Measurements from ENCODE around the gene CTAGE1.

GRCh38 chr18:22405142-22405541 is 12.6 kb downstream of the CTAGE1 start:
- TF ChIP-seq GABPA (IDR thresholded peaks at IDR 0.05; ENCODE audit: low read depth) (no peak), POLR2AphosphoS5 (IDR thresholded peaks at IDR 0.05; ENCODE audit: low read depth, low read length) (no peak), CTCF (IDR thresholded peaks at IDR 0.05) (no peak), EZH2phosphoT487 (IDR thresholded peaks at IDR 0.05; ENCODE audit: borderline replicate concordance, low read depth) (no peak), REST (IDR thresholded peaks at IDR 0.05; ENCODE audit: low read depth, low read length) (no peak), TAF1 (IDR thresholded peaks at IDR 0.05; ENCODE audit: borderline replicate concordance, low read depth, low read length) (no peak), EP300 (IDR thresholded peaks at IDR 0.05; ENCODE audit: borderline replicate concordance in 1 of 2, low read depth in 1 of 2, low read length in 1 of 2) (no peak), RFX5 (IDR thresholded peaks at IDR 0.05; ENCODE audit: low read length) (no peak), RAD21 (IDR thresholded peaks at IDR 0.05; ENCODE audit: low read length) (no peak), FOSL2 (IDR thresholded peaks at IDR 0.05; ENCODE audit: borderline replicate concordance, low read depth) (no peak)
- TF ChIP-seq, protein P1, sequence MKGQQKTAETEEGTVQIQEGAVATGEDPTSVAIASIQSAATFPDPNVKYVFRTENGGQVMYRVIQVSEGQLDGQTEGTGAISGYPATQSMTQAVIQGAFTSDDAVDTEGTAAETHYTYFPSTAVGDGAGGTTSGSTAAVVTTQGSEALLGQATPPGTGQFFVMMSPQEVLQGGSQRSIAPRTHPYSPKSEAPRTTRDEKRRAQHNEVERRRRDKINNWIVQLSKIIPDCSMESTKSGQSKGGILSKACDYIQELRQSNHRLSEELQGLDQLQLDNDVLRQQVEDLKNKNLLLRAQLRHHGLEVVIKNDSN (IDR thresholded peaks at IDR 0.05; ENCODE audit: borderline replicate concordance, low read depth) = no peak
- TF ChIP-seq, protein P2, sequence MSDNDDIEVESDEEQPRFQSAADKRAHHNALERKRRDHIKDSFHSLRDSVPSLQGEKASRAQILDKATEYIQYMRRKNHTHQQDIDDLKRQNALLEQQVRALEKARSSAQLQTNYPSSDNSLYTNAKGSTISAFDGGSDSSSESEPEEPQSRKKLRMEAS (IDR thresholded peaks at IDR 0.05; ENCODE audit: low read depth) = no peak
